ENCODE data around the gene ARFIP1. TPM values are rescaled to one million over a fixed set of nuclear protein-coding genes. Genes with fewer than 3 reads are reported as not detected.

ARFIP1 gene
- total and polyA plus RNA-seq, 2 of the 8 experiments (the other 6 are each of a cell fraction or from before 2014, with no cell fraction given): 13.5 to 38.0 TPM

GRCh38 chr4:152786627-152787026 lies 6.9 kb downstream of the ARFIP1 start:
- Histone ChIP-seq H3K4ac (replicated peaks; ENCODE audit: insufficient read length, low read depth, low read length) (no peak overlapping the region), H3K79me1 (ENCODE audit: low read depth, low read length) (no peaks in the 10 kb centered on the region), H3K36me3 (ENCODE audit: control insufficient read depth in 2 of 4, insufficient read depth in 4 of 4, low read length in 3 of 4) (no peaks in the 10 kb centered on the region), H3K27me3 (replicated peaks in 1 of 4; ENCODE audit: control insufficient read depth in 3 of 4, extremely low read depth in 1 of 4, insufficient read depth in 3 of 4, low read length in 3 of 4) (no peaks in the 10 kb centered on the region), H3K4me3 (ENCODE audit: extremely low read depth in 1 of 4, insufficient read depth in 2 of 4, low read depth in 3 of 4, low read length in 4 of 4) (no peak overlapping the region), H2BK15ac (ENCODE audit: low read length) (no peak overlapping the region), H4K5ac (ENCODE audit: insufficient read length, low read depth, low read length) (no peak overlapping the region), H2BK120ac (replicated peaks; ENCODE audit: low read depth, low read length) (no peak overlapping the region), H3K14ac (ENCODE audit: insufficient read length) (no peak overlapping the region), H3K27ac (ENCODE audit: low read depth, low read length) (no peak overlapping the region), H3K56ac (replicated peaks; ENCODE audit: insufficient read length, low read depth, low read length) (no peak overlapping the region), H2AK5ac (ENCODE audit: low read depth, low read length) (no peak overlapping the region), H3K18ac (ENCODE audit: extremely low read depth, low read length) (no peak overlapping the region), H4K8ac (ENCODE audit: extremely low read depth, insufficient read depth, low read length) (no peak overlapping the region), H4K91ac (replicated peaks; ENCODE audit: insufficient read length, low read length) (no peak overlapping the region), H2BK12ac (ENCODE audit: low read depth, low read length) (no peak overlapping the region), H3K4me1 (replicated peaks in 1 of 4; ENCODE audit: control insufficient read depth in 3 of 4, insufficient read depth in 4 of 4, low read length in 3 of 4) (no peaks in the 10 kb centered on the region), H3K79me2 (ENCODE audit: control insufficient read depth in 1 of 2, insufficient read depth in 2 of 2, low read length in 2 of 2) (peaks cover 12 to 92% of the 10 kb centered on the region in 2 experiments), H2AFZ (ENCODE audit: low read length) (no peak overlapping the region), H3K23ac (ENCODE audit: insufficient read length) (no peak overlapping the region), H3K9me3 (ENCODE audit: insufficient read depth in 2 of 2, low read depth in 1 of 2, low read length in 1 of 2) (no peaks in the 10 kb centered on the region), H3K23me2 (ENCODE audit: low read depth, low read length) (no peaks in the 10 kb centered on the region), H4K20me1 (replicated peaks in 1 of 2; ENCODE audit: control insufficient read depth in 1 of 2, insufficient read depth in 2 of 2, low read length in 2 of 2) (peaks cover 0 to 1% of the 10 kb centered on the region in 2 experiments), H3K4me2 (ENCODE audit: insufficient read depth in 1 of 2, low read depth in 2 of 2, low read length in 2 of 2) (no peak overlapping the region), H2BK5ac (ENCODE audit: low read depth, low read length) (no peak overlapping the region), H3K9ac (replicated peaks in 1 of 4; ENCODE audit: extremely low read depth in 1 of 4, low read depth in 3 of 4, low read length in 3 of 4) (no peak overlapping the region), H2BK20ac (ENCODE audit: low read length) (no peak overlapping the region)
- no peak for DNase-seq (ENCODE audit: low read depth in 1 of 2, low spot score in 2 of 2)
- 88% methylated on average over 1 of the region's 1 CpG; no CpG with 5 or more reads in 1 of the 2 experiments for WGBS, 2 experiments (ENCODE audit: extremely low coverage in 1 of 2, insufficient coverage in 1 of 2, insufficient read length in 1 of 2, insufficient replicate concordance in 2 of 2, low coverage in 1 of 2, low lambda C conversion rate in 2 of 2, missing lambda C conversion rate in 1 of 2)
- no peak for FAIRE-seq
- POLR2A ChIA-PET (ENCODE audit: partially characterized antibody): no interaction called here
- CTCF ChIA-PET (ENCODE audit: partially characterized antibody): interaction anchor here (1.1 kb wide), 1 partner anchor 15 kb away, joined by 5 read pairs; no protein-coding TSS in a partner anchor
- no peak for TF ChIP-seq CTCF (IDR thresholded peaks at IDR 0.05; ENCODE audit: control extremely low read depth in 1 of 3, insufficient read depth in 1 of 3, low read depth in 1 of 3, low read length in 3 of 3)
- TF ChIP-seq KDM1A (IDR thresholded peaks at IDR 0.05; ENCODE audit: borderline replicate concordance, low read length): no peak
